ENCODE results near the gene SPIN2A.
A peak's percentile ranks its signal among the peaks of the same experiment; 100 is the strongest.
"Not testable (repeated sequence)": the region's sequence is repeated elsewhere in the genome, so short reads cannot be mapped to it uniquely, and the experiment has no call there.

The SPIN2A gene

GRCh38 chrX:57137073-57137472 lies at the start of gene SPIN2A:
Gene SPIN2A, minus strand, starts transcription at chrX:57137397. Its CDS starts 800 bp downstream, at chrX:57136597.
- DNase-seq, result not testable (repeated sequence)

DNA sequence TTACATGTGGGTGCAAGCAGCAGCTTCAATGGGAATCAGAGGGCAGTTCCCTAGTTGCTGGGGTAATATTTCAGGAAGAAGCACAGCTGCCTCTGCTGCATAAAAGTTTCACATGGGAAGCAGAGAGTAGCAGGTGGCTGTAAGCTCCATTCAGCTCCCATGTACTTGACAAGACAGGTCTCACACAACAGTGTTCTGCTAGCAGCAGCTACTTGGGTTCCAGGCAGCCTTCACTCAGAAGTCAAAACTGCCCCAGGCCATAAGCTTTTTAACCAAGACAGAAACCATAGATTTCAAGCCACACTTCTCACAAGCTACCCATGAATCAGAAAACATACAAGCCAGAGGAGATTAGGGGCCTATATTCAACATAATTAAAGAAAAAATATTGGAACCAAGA lies 41.4 kb upstream of the SPIN2A start:
- DNase-seq, result no peak

- DNase-seq, result no peak
Measured at GRCh38 chrX:57177070-57177469, 39.9 kb upstream of the SPIN2A start.

DNA sequence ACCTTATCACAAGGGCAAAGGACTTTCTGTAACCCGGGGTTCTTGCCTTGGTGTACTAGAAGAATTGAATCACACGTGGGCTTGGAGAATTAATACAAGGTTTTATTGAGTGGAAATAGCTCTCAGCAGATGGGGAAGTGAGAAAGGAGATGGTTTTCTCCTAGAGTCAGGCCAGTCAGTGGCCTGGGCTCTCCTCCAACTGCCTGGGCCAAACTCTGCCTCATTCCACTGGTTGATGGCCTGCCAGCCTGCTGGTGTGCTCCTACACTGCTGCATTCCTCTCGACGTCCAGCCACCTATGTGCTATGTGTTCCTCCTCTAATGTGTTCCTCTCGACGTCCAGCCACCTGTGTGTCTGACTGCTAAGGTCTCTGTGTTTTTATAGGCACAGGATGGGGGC lies 35.3 kb upstream of the SPIN2A start:
- DNase-seq, result no peak

DNA sequence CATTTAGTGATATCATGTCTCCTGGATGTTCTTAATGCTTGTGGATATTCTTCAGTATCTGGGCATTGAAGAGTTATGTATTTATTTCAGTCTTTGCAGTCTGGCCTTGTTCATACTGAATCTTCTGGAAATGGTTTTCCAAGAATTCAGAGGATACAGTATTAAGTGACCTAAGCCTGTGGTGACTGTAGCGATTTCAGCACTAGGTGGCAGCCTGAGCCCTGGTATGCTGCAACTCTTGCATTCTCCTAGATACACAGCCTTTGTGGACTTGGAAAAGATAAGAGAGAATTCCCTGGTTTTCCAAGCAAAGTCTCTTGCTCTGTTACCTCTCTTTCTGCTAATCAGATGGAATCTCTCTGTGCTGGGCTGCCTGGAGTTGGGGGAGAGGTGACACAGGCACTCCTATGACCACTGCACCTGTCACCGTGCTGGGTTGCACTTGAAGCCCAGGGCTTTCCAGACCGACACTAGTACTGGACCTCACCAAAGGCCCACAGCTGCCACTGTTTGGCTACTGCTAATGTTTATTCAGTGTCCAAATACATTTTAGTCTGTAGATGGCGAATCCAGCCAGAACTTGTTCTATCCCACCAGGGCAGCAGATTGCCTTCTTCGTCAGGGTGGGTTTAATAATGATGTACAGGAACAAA lies 19.3 kb upstream of the SPIN2A start:
- no peak for DNase-seq

GRCh38 chrX:57155171-57155570 lies 18.0 kb upstream of the SPIN2A start:
- DNase-seq, result no peak

DNA sequence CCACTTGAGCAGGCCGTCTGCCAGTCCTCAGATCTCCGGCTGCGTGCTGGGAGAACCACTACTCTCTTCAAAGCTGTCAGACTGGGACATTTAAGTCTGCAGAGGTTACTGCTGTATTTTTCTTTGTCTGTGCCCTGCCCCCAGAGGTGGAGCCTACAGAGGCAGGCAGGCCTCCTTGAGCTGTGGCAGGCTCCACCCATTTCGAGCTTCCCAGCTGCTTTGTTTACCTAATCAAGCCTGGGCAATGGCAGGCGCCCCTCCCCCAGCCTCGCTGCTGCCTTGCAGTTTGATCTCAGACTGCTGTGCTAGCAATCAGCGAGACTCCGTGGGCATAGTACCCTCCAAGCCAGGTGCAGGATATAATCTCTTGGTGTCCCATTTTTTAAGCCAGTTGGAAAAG lies 15.0 kb upstream of the SPIN2A start:
- DNase-seq, result not testable (repeated sequence)

DNA sequence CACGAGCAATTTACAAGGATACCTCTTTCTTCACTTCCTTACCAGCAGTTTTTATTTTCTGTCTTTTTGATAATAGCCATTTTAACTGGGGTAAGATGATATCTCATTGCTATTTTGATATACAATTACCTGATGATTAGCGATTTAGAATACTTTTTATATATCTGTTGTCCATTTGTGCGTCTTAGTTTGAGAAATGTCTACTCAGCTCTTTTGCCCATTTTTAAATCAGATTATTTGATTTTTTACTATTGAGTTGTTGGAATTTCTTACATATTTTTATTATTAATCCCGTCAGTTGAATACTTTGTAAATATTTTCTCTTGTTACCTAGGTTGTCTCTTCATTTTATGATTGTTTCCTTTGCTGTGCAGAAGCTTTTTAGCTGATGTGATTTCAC lies 1.5 kb upstream of the SPIN2A start:
- no peak for DNase-seq

DNA sequence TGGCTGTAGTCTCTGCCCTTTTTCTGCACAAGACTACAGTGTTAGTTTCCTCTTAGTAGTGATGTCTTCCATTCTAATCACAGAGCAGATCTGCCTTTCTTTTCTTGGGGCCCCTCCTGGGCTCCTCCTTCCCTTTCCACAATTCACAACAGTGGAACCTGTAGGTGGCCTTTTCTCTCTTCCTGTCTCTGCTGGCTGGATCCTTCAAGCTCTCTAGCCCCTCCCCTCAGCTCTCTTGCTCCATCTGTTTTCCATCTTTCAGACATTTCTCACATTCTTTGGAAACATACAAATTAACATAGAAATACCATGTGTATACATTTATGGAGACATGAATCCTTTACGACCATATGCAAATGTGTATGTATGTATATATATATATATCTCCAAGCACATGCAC lies 304 bp upstream of the SPIN2A start:
- DNase-seq, result no peak

DNA sequence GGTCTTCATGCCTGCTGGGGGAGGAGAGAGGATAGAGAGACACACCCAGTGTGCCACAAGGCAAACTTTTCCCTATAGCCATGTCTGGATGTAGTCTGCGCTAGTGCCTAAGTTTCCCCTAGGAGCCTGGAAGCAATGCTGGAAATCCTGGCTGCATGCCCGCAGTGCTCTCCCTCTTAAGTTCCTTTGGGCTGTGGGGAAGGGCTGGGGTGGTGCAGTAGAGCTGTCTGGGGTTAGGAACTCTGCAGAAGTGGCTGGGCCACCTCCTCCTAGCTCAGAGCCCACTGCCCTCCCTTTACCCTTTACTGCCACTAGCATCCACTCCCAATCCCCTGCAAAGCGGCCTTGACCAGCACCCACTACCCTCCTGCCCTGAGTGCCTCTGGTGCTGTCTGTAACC lies 608 bp downstream of the SPIN2A start:
- not testable (repeated sequence) for DNase-seq

GRCh38 chrX:57135287-57135686 lies 1.9 kb downstream of the SPIN2A start:
- DNase-seq, result no peak

- no peak for DNase-seq
Measured at GRCh38 chrX:57134702-57135101, 2.5 kb downstream of the SPIN2A start.

- DNase-seq, result no peak
Measured at GRCh38 chrX:57133706-57134105, 3.5 kb downstream of the SPIN2A start.

GRCh38 chrX:57133284-57133683 lies 3.9 kb downstream of the SPIN2A start:
- not testable (repeated sequence) for DNase-seq

DNA sequence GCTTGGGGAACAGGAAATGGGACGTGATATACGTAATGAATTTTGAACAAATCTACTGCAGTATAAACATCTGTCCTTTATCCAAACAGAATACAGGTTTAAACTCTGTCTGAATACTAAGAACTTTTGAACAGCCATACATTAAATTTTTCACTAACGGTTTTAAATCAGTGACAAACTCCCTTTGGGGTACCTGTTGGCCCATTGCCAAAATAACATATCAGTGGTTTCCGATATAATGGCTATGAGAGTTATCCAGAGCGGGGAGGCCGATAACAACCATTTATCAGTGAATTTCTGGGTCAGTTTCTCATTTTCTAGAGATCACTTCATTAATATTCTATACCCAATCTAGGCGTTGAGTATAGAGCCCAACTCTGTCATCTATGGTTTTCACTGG lies 5.2 kb downstream of the SPIN2A start:
- no peak for DNase-seq

DNA sequence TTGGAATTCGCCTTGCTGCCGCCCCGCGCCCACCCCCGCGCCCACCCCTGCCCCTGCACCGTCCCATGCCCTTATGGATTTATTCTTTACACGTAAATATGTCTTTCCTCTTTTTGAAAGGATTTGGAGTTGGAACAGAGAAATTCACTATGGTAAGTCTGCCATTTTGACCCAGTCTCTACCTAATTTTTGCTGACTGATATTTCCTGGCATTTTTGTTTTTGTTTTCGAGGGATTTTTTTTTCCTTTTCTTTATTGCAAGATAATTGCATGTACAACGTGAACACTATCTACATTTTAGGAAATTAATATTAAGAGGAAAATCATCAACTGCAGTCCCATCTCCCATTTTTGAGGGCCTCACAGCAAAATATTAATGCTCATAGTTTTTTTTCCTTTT lies 15.4 kb downstream of the SPIN2A start:
- DNase-seq, result no peak

GRCh38 chrX:57121162-57121755 lies 15.9 kb downstream of the SPIN2A start, which contains the start of gene SPIN2B:
Gene SPIN2B, minus strand, starts transcription at chrX:57121548.
- DNase-seq, result peak; percentile 83

DNA sequence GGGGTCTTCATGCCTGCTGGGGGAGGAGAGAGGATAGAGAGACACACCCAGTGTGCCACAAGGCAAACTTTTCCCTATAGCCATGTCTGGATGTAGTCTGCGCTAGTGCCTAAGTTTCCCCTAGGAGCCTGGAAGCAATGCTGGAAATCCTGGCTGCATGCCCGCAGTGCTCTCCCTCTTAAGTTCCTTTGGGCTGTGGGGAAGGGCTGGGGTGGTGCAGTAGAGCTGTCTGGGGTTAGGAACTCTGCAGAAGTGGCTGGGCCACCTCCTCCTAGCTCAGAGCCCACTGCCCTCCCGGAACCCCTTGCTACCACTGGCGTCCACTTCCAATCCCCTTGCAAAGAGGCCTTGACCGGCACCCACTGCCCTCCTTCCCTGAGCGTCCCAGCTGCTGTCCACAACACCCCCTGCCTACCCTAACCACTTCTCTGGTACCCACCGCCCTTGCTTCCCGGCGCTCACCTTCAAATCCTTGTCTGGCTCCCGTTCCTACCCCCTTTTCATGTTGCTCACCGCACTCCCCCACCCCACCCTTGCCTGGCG lies 16.5 kb downstream of the SPIN2A start:
- DNase-seq, result peak; percentile 46

DNA sequence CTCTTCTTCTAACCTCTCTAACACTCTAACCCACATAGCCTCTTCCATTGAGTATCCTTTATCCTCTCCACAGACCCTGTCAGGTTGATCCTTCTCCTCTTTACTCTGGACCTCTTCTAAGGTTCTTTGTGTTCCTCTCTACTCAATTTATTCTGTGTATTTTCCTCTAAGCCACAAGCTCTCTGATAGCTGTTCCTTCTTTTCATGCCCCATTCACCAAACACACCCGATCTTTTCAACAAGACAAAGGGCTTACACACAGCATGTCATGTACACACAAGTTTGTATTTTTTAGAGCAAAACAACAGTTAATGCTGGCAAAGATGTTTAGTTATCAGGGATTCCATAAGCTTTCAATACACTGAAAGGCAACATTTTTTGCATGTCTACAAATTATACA lies 17.8 kb downstream of the SPIN2A start:
- no peak for DNase-seq

DNA sequence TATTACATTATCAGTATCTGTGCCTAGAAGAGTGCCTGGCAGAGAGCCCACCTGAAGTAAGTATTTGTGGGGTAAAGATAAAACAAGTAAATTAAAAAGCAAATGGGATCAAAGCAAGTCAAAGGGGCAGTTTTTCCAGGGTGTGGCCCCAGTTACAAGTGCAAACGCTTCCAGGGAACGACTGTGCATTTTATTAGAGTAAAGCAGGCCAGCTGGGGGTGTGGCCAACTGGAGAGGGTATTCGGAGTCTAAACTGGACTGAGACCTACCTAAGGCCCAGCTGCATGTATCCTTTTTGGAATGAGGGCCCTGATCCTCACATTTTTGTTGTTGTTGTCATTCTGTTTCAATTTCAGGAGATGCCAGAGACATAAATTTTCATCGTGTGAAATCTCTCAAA lies 19.6 kb downstream of the SPIN2A start:
- not testable (repeated sequence) for DNase-seq

GRCh38 chrX:57104921-57105398 lies 32.2 kb downstream of the SPIN2A start:
- no peak for DNase-seq

- DNase-seq, result no peak
Measured at GRCh38 chrX:57104406-57104805, 32.8 kb downstream of the SPIN2A start.

DNA sequence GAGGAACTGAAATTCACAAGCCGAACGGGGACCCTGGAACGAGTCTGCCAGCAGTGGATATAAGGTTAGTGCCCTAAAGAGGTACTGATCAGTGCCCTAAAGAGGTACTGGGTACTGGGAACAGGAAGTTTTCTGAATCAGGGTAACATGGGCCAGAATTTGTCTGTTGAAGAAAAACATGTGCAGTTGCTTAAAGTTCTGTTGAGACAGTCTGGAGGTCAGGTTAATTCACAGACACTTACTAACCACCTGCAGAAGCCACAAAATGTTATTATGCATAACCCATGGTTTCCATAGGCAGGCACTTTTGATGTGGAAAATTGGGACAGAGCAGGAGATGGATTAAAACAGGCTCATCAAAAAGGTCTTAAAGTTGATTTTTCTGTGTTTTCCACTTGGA lies 33.7 kb downstream of the SPIN2A start:
- no peak for DNase-seq

DNA sequence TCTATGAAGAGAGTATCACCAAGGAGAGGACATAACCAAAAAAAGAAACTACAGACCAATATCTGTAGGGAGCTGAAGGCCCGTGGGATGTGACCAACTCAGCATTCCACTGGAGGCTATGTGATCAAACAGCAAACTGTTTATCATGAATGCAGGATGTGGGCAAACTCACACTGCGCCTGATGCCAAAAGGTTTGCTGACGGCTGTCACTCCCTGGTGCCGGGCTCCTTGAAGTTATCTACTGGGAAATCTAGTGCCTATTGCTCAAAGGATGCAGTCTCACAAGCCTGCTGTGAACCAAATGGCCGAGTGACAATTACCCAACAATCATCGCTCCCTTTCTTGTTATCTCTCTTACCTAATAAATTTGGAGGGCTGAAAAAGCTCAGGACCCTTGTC lies 34.3 kb downstream of the SPIN2A start:
- DNase-seq, result not testable (repeated sequence)
